ENCODE data around the gene CPSF4L. TPM values are rescaled to one million over a fixed set of nuclear protein-coding genes. Genes with fewer than 3 reads are reported as not detected.
A peak's percentile ranks its signal among the peaks of the same experiment; 100 is the strongest.
"Not testable (repeated sequence)": the region's sequence is repeated elsewhere in the genome, so short reads cannot be mapped to it uniquely, and the experiment has no call there.

CPSF4L gene
- total RNA-seq, 4 donors from 2014 or later, result 0.65 TPM; not detected in 3

GRCh38 chr17:73268582-73269328, 7.1 kb upstream of the CPSF4L start:
- ATAC-seq (ENCODE audit: low FRiP score), result peak; percentile 12

GRCh38 chr17:73267648-73268537, 6.2 kb upstream of the CPSF4L start:
- DNase-seq (ENCODE audit: low spot score), result no peak
- ATAC-seq (ENCODE audit: low FRiP score), result peak; percentile 58
- TF ChIP-seq CTCF (IDR thresholded peaks at IDR 0.05), result no peak

More at GRCh38 chr17:73268582-73269328, 7.1 kb upstream of the CPSF4L start:
- DNase-seq (ENCODE audit: low spot score), result no peak
- TF ChIP-seq CTCF (IDR thresholded peaks at IDR 0.05), result no peak

- DNase-seq (ENCODE audit: low spot score), result no peak
- no peak for ATAC-seq (ENCODE audit: low FRiP score)
- TF ChIP-seq CTCF (IDR thresholded peaks at IDR 0.05), result no peak
These were observed 5.1 kb upstream of the CPSF4L start for GRCh38 chr17:73266796-73267195.

GRCh38 chr17:73265646-73266640, 4.3 kb upstream of the CPSF4L start:
- ATAC-seq (ENCODE audit: low FRiP score) (no peak), DNase-seq (ENCODE audit: low spot score) (no peak)
- TF ChIP-seq CTCF (IDR thresholded peaks at IDR 0.05), result no peak

- DNase-seq (ENCODE audit: low spot score); ATAC-seq (ENCODE audit: low FRiP score): not testable (repeated sequence)
These were observed 2.8 kb upstream of the CPSF4L start for GRCh38 chr17:73264448-73264847.

GRCh38 chr17:73262676-73263642, 1.3 kb upstream of the CPSF4L start:
- no peak for TF ChIP-seq CTCF (IDR thresholded peaks at IDR 0.05)
- DNase-seq (ENCODE audit: low spot score), result no peak

More at GRCh38 chr17:73262676-73263642, 1.3 kb upstream of the CPSF4L start:
- no peak for ATAC-seq (ENCODE audit: low FRiP score)
